HCEC 1CT (cell line): ENCODE data around the gene SPDYE2.
"Not testable (repeated sequence)": the region's sequence is repeated elsewhere in the genome, so short reads cannot be mapped to it uniquely, and the experiment has no call there.

ENCODE experiments used
- DNase-seq: peaks from one replicate; pipeline ENCODE4 v3.0.0-alpha.2; 2017

Gene SPDYE2

GRCh38 chr7:102606848-102607247 lies 55.8 kb downstream of the SPDYE2 start:
- DNase-seq: not testable (repeated sequence)

GRCh38 chr7:102609734-102610133 lies 58.7 kb downstream of the SPDYE2 start:
- DNase-seq: not testable (repeated sequence)

GRCh38 chr7:102610441-102610840 lies 59.4 kb downstream of the SPDYE2 start:
- DNase-seq: not testable (repeated sequence)

GRCh38 chr7:102611013-102611674 lies 60.1 kb downstream of the SPDYE2 start:
- not testable (repeated sequence) for DNase-seq

GRCh38 chr7:102611675-102612325 lies 60.8 kb downstream of the SPDYE2 start:
- not testable (repeated sequence) for DNase-seq
